Measurements from ENCODE around the gene SCN5A. TPM values are rescaled to one million over a fixed set of nuclear protein-coding genes. Genes with fewer than 3 reads are reported as not detected.
A peak's percentile ranks its signal among the peaks of the same experiment; 100 is the strongest.

SCN5A gene
- total RNA-seq: under 0.01 TPM in 1 of 2 replicates, not detected in the other

- no peaks in the 10 kb centered on the region for H3K9me3 ChIP-seq (ENCODE audit: low read depth, low read length)
- no peaks in the 10 kb centered on the region for H3K36me3 ChIP-seq (ENCODE audit: insufficient read depth, low read length)
- TF ChIP-seq CTCF (IDR thresholded peaks at IDR 0.05; ENCODE audit: extremely low read depth, low read depth, low read length): no peak
- H3K27ac ChIP-seq (ENCODE audit: low read depth, low read length): no peak within 1 kb of the TSS
- peak within 1 kb of the TSS; percentile 35 for H3K4me3 ChIP-seq (ENCODE audit: insufficient read depth, low read length)
- H3K27me3 ChIP-seq (ENCODE audit: insufficient read depth, low read length): peaks cover 55% of the 10 kb centered on the region
- no peaks in the 10 kb centered on the region for H3K4me1 ChIP-seq (ENCODE audit: insufficient read depth, low read length)
- no peaks in the 10 kb centered on the region for H4K20me1 ChIP-seq (ENCODE audit: insufficient read depth, low read length)
- DNase-seq (ENCODE audit: insufficient read length, low spot score, missing footprints): peak; percentile 90
- peak within 1 kb of the TSS; percentile 64 for H3K4me2 ChIP-seq (ENCODE audit: insufficient read depth, low read length)
- H2AFZ ChIP-seq (ENCODE audit: low read length): peak within 1 kb of the TSS; percentile 65
- no peaks in the 10 kb centered on the region for H3K79me2 ChIP-seq (ENCODE audit: insufficient read depth, low read length)
These were observed at the start of gene SCN5A for GRCh38 chr3:38649500-38650247. TSS of gene SCN5A (minus strand) at chr3:38649687. CDS start at chr3:38633307, 16,380 bp downstream.

GRCh38 chr3:38698760-38699159 is 49.3 kb upstream of the SCN5A start:
- Histone ChIP-seq H4K20me1 (ENCODE audit: insufficient read depth, low read length) (no peaks in the 10 kb centered on the region), H3K4me1 (ENCODE audit: insufficient read depth, low read length) (no peaks in the 10 kb centered on the region), H3K27me3 (ENCODE audit: insufficient read depth, low read length) (no peaks in the 10 kb centered on the region), H3K36me3 (ENCODE audit: insufficient read depth, low read length) (no peaks in the 10 kb centered on the region), H2AFZ (ENCODE audit: low read length) (no peak overlapping the region), H3K9me3 (ENCODE audit: low read depth, low read length) (no peaks in the 10 kb centered on the region), H3K79me2 (ENCODE audit: insufficient read depth, low read length) (no peaks in the 10 kb centered on the region), H3K27ac (ENCODE audit: low read depth, low read length) (no peak overlapping the region), H3K4me2 (ENCODE audit: insufficient read depth, low read length) (no peak overlapping the region), H3K4me3 (ENCODE audit: insufficient read depth, low read length) (no peak overlapping the region)
- no peak for TF ChIP-seq CTCF (IDR thresholded peaks at IDR 0.05; ENCODE audit: extremely low read depth, low read depth, low read length)
- DNase-seq (ENCODE audit: insufficient read length, low spot score, missing footprints): no peak

GRCh38 chr3:38698061-38698460 is 48.6 kb upstream of the SCN5A start:
- Histone ChIP-seq H3K36me3 (ENCODE audit: insufficient read depth, low read length) (no peaks in the 10 kb centered on the region), H4K20me1 (ENCODE audit: insufficient read depth, low read length) (no peaks in the 10 kb centered on the region)
- no peak for TF ChIP-seq CTCF (IDR thresholded peaks at IDR 0.05; ENCODE audit: extremely low read depth, low read depth, low read length)

GRCh38 chr3:38696034-38696433 is 46.5 kb upstream of the SCN5A start:
- Histone ChIP-seq H3K36me3 (ENCODE audit: insufficient read depth, low read length) (no peaks in the 10 kb centered on the region), H3K27me3 (ENCODE audit: insufficient read depth, low read length) (no peaks in the 10 kb centered on the region), H4K20me1 (ENCODE audit: insufficient read depth, low read length) (no peaks in the 10 kb centered on the region), H3K4me1 (ENCODE audit: insufficient read depth, low read length) (no peaks in the 10 kb centered on the region), H3K4me3 (ENCODE audit: insufficient read depth, low read length) (no peak overlapping the region), H3K4me2 (ENCODE audit: insufficient read depth, low read length) (no peak overlapping the region), H3K79me2 (ENCODE audit: insufficient read depth, low read length) (no peaks in the 10 kb centered on the region), H3K9me3 (ENCODE audit: low read depth, low read length) (no peaks in the 10 kb centered on the region), H2AFZ (ENCODE audit: low read length) (no peak overlapping the region), H3K27ac (ENCODE audit: low read depth, low read length) (no peak overlapping the region)
- no peak for TF ChIP-seq CTCF (IDR thresholded peaks at IDR 0.05; ENCODE audit: extremely low read depth, low read depth, low read length)
- DNase-seq (ENCODE audit: insufficient read length, low spot score, missing footprints): no peak

More at GRCh38 chr3:38698061-38698460, 48.6 kb upstream of the SCN5A start:
- no peaks in the 10 kb centered on the region for H3K27me3 ChIP-seq (ENCODE audit: insufficient read depth, low read length)
- no peaks in the 10 kb centered on the region for H3K79me2 ChIP-seq (ENCODE audit: insufficient read depth, low read length)
- DNase-seq (ENCODE audit: insufficient read length, low spot score, missing footprints): no peak
- H3K4me2 ChIP-seq (ENCODE audit: insufficient read depth, low read length): no peak overlapping the region
- no peak overlapping the region for H3K27ac ChIP-seq (ENCODE audit: low read depth, low read length)
- H2AFZ ChIP-seq (ENCODE audit: low read length): no peak overlapping the region
- H3K9me3 ChIP-seq (ENCODE audit: low read depth, low read length): no peaks in the 10 kb centered on the region
- H3K4me1 ChIP-seq (ENCODE audit: insufficient read depth, low read length): no peaks in the 10 kb centered on the region
- H3K4me3 ChIP-seq (ENCODE audit: insufficient read depth, low read length): no peak overlapping the region

Measured in osteoblast (primary cell).